ENCODE data around the gene VOPP1. TPM values are rescaled to one million over a fixed set of nuclear protein-coding genes. Genes with fewer than 3 reads are reported as not detected.
"Not testable (repeated sequence)": the region's sequence is repeated elsewhere in the genome, so short reads cannot be mapped to it uniquely, and the experiment has no call there.

Gene VOPP1
- total and polyA plus RNA-seq, 10 donors, result 60.3 to 168 (median 144) TPM

DNA sequence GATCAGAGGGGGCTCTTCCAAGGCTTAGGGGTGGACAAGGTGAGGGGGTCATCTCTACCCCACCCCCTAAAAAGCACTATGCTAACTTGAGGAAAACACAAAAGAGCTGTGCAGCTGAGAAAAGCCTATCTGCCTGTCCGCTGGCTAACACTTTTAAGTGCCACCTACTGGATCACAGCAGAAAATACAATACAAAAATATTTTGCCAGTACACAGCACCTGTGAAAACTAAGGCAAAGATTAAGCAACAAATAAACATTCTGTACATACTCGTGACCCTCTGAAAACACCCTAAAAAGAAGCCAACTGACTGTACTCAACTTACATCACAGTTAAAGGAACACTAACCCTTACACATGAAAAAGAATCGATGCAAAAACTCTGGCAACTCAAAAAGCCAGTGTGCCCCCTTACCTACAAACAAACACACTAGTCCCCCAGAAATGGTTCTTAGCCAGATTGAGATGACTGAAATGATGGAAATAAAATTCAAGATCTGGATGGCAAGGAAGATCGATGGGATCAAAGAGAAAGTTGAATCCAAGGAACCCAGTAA lies 25.7 kb upstream of the VOPP1 start:
- not testable (repeated sequence) for H3K36me3 ChIP-seq; DNase-seq; H3K9me3 ChIP-seq; H3K27ac ChIP-seq; H3K4me3 ChIP-seq; H3K27me3 ChIP-seq (replicated peaks in 1 of 7)
- H3K4me1 ChIP-seq, result peaks cover 0 to 18% (median 11%) of the 10 kb centered on the region in 6 donors
- 41 to 56% (median 46%) methylated on average over 4 of the region's 4 CpGs for WGBS, 5 donors
- intact Hi-C loops (cut with DNase I; ENCODE audit: low total_unique reads), result loop anchor here (10.0 kb wide), 1 partner anchor 313 kb away; no protein-coding TSS in a partner anchor
- TF ChIP-seq, protein P1, sequence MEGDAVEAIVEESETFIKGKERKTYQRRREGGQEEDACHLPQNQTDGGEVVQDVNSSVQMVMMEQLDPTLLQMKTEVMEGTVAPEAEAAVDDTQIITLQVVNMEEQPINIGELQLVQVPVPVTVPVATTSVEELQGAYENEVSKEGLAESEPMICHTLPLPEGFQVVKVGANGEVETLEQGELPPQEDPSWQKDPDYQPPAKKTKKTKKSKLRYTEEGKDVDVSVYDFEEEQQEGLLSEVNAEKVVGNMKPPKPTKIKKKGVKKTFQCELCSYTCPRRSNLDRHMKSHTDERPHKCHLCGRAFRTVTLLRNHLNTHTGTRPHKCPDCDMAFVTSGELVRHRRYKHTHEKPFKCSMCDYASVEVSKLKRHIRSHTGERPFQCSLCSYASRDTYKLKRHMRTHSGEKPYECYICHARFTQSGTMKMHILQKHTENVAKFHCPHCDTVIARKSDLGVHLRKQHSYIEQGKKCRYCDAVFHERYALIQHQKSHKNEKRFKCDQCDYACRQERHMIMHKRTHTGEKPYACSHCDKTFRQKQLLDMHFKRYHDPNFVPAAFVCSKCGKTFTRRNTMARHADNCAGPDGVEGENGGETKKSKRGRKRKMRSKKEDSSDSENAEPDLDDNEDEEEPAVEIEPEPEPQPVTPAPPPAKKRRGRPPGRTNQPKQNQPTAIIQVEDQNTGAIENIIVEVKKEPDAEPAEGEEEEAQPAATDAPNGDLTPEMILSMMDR (IDR thresholded peaks at IDR 0.05 in 8 of 11, conservative IDR thresholded peaks at IDR 0.05 in 3 of 11), result peak in 9 of 11 experiments; percentile 15 to 49 (median 36)

DNA sequence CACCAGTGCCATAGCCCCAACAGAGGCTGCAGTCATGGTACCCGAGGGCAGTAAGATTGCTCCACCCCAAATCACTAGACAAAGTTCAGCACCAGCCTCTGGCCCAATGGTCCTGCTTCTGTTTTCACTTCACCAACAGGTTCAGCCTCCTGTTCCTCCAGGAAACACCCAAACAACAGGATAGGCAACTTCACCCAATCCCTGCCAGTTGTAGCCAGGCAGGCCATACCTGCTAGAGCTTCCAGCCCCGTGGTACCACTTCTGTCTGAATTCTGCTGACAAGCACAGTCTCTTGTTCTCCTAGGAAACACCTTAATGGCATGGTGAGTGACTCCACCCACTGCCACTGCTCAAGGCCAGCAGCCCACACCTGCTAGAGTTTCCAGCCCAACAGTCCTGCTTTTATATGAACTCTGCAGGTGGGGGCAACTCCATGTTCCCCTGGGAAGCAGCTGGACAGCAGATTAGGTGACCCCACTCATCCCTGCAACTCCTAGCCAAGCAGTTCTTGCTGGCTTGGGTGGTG lies 25.0 kb upstream of the VOPP1 start:
- intact Hi-C loops (cut with DNase I; ENCODE audit: low total_unique reads), result loop anchor here (10.0 kb wide), 1 partner anchor 312 kb away; no protein-coding TSS in a partner anchor

DNA sequence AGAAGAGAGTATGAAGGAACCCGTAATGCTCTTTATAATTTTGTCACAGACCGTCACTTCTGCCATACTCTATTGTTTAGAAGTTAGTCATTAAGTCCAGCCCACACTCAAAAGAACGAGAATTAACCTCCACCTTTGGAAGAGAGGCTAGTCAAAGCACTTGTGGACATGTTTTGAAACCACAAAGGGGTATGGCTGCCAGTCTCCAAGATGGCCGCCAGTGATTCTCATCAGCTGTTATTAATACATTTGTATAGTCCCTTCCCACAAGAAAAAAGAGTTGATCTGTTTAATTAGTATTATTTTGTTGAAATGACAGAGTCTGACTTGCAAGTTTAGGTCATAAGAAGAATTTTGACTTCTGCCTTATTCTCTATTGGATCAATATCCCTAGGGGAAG lies 23.2 kb upstream of the VOPP1 start:
- Histone ChIP-seq H3K27ac (no peak overlapping the region), H3K36me3 (no peaks in the 10 kb centered on the region), H3K27me3 (replicated peaks in 1 of 7) (no peaks in the 10 kb centered on the region), H3K4me1 (peaks cover 0 to 22% (median 11%) of the 10 kb centered on the region in 6 donors), H3K4me3 (no peak overlapping the region), H3K9me3 (no peaks in the 10 kb centered on the region)
- intact Hi-C loops (cut with DNase I; ENCODE audit: low total_unique reads), result loop anchor here (10.0 kb wide), 1 partner anchor 311 kb away; no protein-coding TSS in a partner anchor
- DNase-seq, result no peak
- 82 to 95% (median 91%) methylated on average over 4 of the region's 4 CpGs for WGBS, 5 donors
- TF ChIP-seq, protein P1 (IDR thresholded peaks at IDR 0.05 in 8 of 11, conservative IDR thresholded peaks at IDR 0.05 in 3 of 11), result no peak
- TF ChIP-seq POLR2AphosphoS5 (IDR thresholded peaks at IDR 0.05) (no peak), POLR2A (IDR thresholded peaks at IDR 0.05) (no peak)

More for the DNA sequence above, 25.0 kb upstream of the VOPP1 start:
- H3K27ac ChIP-seq; H3K27me3 ChIP-seq (replicated peaks in 1 of 7); H3K9me3 ChIP-seq; H3K4me3 ChIP-seq; DNase-seq; H3K36me3 ChIP-seq: not testable (repeated sequence)
- H3K4me1 ChIP-seq, result peaks cover 0 to 22% (median 11%) of the 10 kb centered on the region in 6 donors
- 30 to 56% (median 55%) methylated on average over 1 to 2 of the region's 2 CpGs for WGBS, 5 donors

DNA sequence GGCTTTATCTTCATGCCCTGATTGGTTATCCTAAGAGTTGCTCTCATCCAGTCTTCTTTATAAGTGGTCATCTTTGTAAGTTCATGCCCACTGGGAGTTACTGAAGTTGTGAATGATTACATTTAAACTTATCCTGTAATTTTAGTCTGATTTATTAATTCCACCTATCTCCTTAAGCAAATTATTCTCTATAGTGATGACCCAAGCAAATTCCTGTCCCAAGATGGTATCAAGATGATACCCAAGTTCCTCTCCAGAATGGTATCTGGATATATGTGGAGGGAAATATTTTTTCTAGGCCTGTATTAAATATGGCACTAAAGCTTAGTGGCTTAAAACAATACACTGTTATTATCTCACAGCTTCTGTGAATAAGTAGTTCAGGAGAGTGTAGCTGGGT lies 22.6 kb upstream of the VOPP1 start:
- no peak overlapping the region for H3K4me3 ChIP-seq
- no peaks in the 10 kb centered on the region for H3K36me3 ChIP-seq
- no peak overlapping the region for H3K27ac ChIP-seq
- H3K27me3 ChIP-seq (replicated peaks in 1 of 7), result no peaks in the 10 kb centered on the region
- no peak for TF ChIP-seq POLR2A (IDR thresholded peaks at IDR 0.05)
- TF ChIP-seq, protein P1 (IDR thresholded peaks at IDR 0.05 in 8 of 11, conservative IDR thresholded peaks at IDR 0.05 in 3 of 11), result no peak
- H3K4me1 ChIP-seq, result peaks cover 0 to 22% (median 11%) of the 10 kb centered on the region in 6 donors
- H3K9me3 ChIP-seq, result no peaks in the 10 kb centered on the region
- no peak for DNase-seq
- intact Hi-C loops (cut with DNase I; ENCODE audit: low total_unique reads), result loop anchor here (5.0 to 10.0 kb wide), 2 partner anchors 163 to 310 kb away; no protein-coding TSS in a partner anchor

Measured in spleen (tissue), 11 donors.